A549 (cell line): ENCODE measurements around the gene KCNK6. TPM values are rescaled to one million over a fixed set of nuclear protein-coding genes. Genes with fewer than 3 reads are reported as not detected.

Experiments used
- ATAC-seq, 2 experiments: fragments of 200-7000 bp in 1 of 2; fragments of >200 bp in 1 of 2; cut with Nextera tagmentation in 1 of 2; cut with Tn5 transposase in 1 of 2; 3 replicates each; pipeline versions ENCODE4 v1.8.0 to v1.9.1; 2018 to 2020; ENCODE audit warnings: mild to moderate bottlenecking in 1 of 2, moderate library complexity in 1 of 2
- CTCF ChIA-PET: fragments of 300-600 bp; sonication (Branson Sonifier 250); formaldehyde crosslinking; extraction: SDS; loops from one replicate; lab custom pipeline; 2021; ENCODE audit warnings: antibody characterized with exemption, inconsistent platforms; lab: Yijun Ruan, JAX
- POLR2A ChIA-PET: fragments of 350-600 bp; formaldehyde crosslinking; extraction: SDS; loops from one replicate; lab custom pipeline; 2021; ENCODE audit warnings: antibody characterized with exemption, inconsistent platforms; lab: Yijun Ruan, JAX
- DNase-seq, 2 experiments: peaks; one replicate each; pipeline versions ENCODE4 v3.0.0 to v3.0.0-alpha.2; 2011 to 2016; ENCODE audit warnings: low read depth in 1 of 2, low spot score in 1 of 2
- FAIRE-seq: peaks from 2 replicates; lab custom pipeline; 2011; peaks lifted over from hg19 to GRCh38; lab: Jason Lieb, UNC
- H3K27ac ChIP-seq, 2 experiments: fragments of >200 bp; sonication (Bioruptor Twin); formaldehyde crosslinking; 3 replicates each; pipeline ENCODE4 v1.5.1; 2016 to 2017
- H3K4me1 ChIP-seq: fragments of >200 bp; sonication (Bioruptor Twin); formaldehyde crosslinking; 3 replicates; pipeline ENCODE4 v1.6.1; 2016
- H3K4me2 ChIP-seq: fragments of >200 bp; sonication (Bioruptor Twin); formaldehyde crosslinking; 3 replicates; pipeline ENCODE4 v1.6.1; 2016
- H3K4me3 ChIP-seq: fragments of >200 bp; sonication (Bioruptor Twin); formaldehyde crosslinking; 3 replicates; pipeline ENCODE4 v1.5.1; 2016
- H3K9me3 ChIP-seq: fragments of >200 bp; sonication (Bioruptor Twin); formaldehyde crosslinking; 3 replicates; pipeline ENCODE4 v1.6.1; 2016
- EHF ChIP-seq: fragments of 250-450 bp; sonication (Bioruptor Pico); IDR thresholded peaks from 2 replicates; pipeline ENCODE4 v1.5.0; 2020; ENCODE audit warnings: mild to moderate bottlenecking
- EP300 ChIP-seq, 2 experiments: fragments of >200 bp; sonication (Bioruptor Twin); formaldehyde crosslinking; IDR thresholded peaks; 2 replicates in 1 of 2; 3 replicates in 1 of 2; pipeline ENCODE4 v1.6.1; 2016 to 2017
- ESRRA ChIP-seq: fragments of 150-350 bp; IDR thresholded peaks from 2 replicates; pipeline ENCODE4 v1.6.1; 2014; ENCODE audit warnings: mild to moderate bottlenecking, low read length, borderline replicate concordance
- FOXS1 ChIP-seq: fragments of 250-450 bp; sonication (Bioruptor Pico); IDR thresholded peaks from 2 replicates; pipeline ENCODE4 v1.5.0; 2020; ENCODE audit warnings: mild to moderate bottlenecking, moderate library complexity
- HES2 ChIP-seq: fragments of >200 bp; sonication (Bioruptor Twin); formaldehyde crosslinking; IDR thresholded peaks from 2 replicates; pipeline ENCODE4 v1.6.1; 2016
- JUN ChIP-seq, 2 experiments: fragments of >200 bp; sonication (Bioruptor Twin); formaldehyde crosslinking; IDR thresholded peaks; 2 replicates in 1 of 2; 3 replicates in 1 of 2; pipeline ENCODE4 v1.6.1; 2016 to 2017
- JUNB ChIP-seq: fragments of >200 bp; sonication (Bioruptor Twin); formaldehyde crosslinking; IDR thresholded peaks from 2 replicates; pipeline ENCODE4 v1.6.1; 2016
- KDM1A ChIP-seq: fragments of 200-600 bp; sonication (generic); IDR thresholded peaks from 2 replicates; pipeline ENCODE4 v1.6.1; 2016; ENCODE audit warnings: low read depth, mild to moderate bottlenecking
- MAX ChIP-seq: IDR thresholded peaks from 2 replicates; pipeline ENCODE4 v1.6.1; 2012
- MAZ ChIP-seq: fragments of 150-350 bp; IDR thresholded peaks from 2 replicates; pipeline ENCODE4 v1.6.1; 2014; ENCODE audit warnings: antibody characterized with exemption, low read depth, low read length, borderline replicate concordance
- MYC ChIP-seq: IDR thresholded peaks from 2 replicates; pipeline ENCODE4 v1.6.1; 2012; ENCODE audit warnings: mild to moderate bottlenecking, inconsistent platforms, low read length, improper control_type of control experiment, borderline replicate concordance
- NR3C1 ChIP-seq: fragments of >200 bp; sonication (Bioruptor Twin); formaldehyde crosslinking; IDR thresholded peaks from 3 replicates; pipeline ENCODE4 v1.6.1; 2017
- PBX3 ChIP-seq: IDR thresholded peaks from 2 replicates; pipeline ENCODE4 v1.6.1; 2012
- PHF8 ChIP-seq: fragments of 200-600 bp; sonication (generic); IDR thresholded peaks from 2 replicates; pipeline ENCODE4 v1.6.1; 2016; ENCODE audit warnings: low read depth, mild to moderate bottlenecking, antibody characterized with exemption, moderate library complexity, borderline replicate concordance
- RAD21 ChIP-seq, 2 experiments: fragments of >200 bp in 1 of 2; sonication (Bioruptor Twin) in 1 of 2; formaldehyde crosslinking in 1 of 2; IDR thresholded peaks in 1 of 2; conservative IDR thresholded peaks in 1 of 2; 2 replicates in 1 of 2; 3 replicates in 1 of 2; pipeline ENCODE4 v1.6.1; 2012 to 2018; ENCODE audit warnings: inconsistent platforms in 1 of 2
- REST ChIP-seq: fragments of 200-600 bp; sonication (generic); IDR thresholded peaks from 2 replicates; pipeline ENCODE4 v1.6.1; 2016; ENCODE audit warnings: antibody characterized with exemption, mild to moderate bottlenecking, moderate library complexity
- RNF2 ChIP-seq: fragments of 200-600 bp; sonication (generic); IDR thresholded peaks from 2 replicates; pipeline ENCODE4 v1.6.1; 2016; ENCODE audit warnings: low read depth, mild to moderate bottlenecking, antibody characterized with exemption, moderate library complexity, borderline replicate concordance
- SMC3 ChIP-seq: fragments of >200 bp; sonication (Bioruptor Twin); formaldehyde crosslinking; IDR thresholded peaks from 3 replicates; pipeline ENCODE4 v1.6.1; 2018; ENCODE audit warnings: inconsistent platforms
- SREBF2 ChIP-seq: fragments of 450-650 bp; IDR thresholded peaks from 2 replicates; pipeline ENCODE4 v1.6.1; 2014; ENCODE audit warnings: mild to moderate bottlenecking, moderate library complexity
- TP53 ChIP-seq: fragments of 250-450 bp; sonication (Bioruptor Pico); IDR thresholded peaks from 2 replicates; pipeline ENCODE4 v1.5.0; 2021; ENCODE audit warnings: mild to moderate bottlenecking, moderate library complexity
- ZC3H11A ChIP-seq: fragments of 450-650 bp; IDR thresholded peaks from 2 replicates; pipeline ENCODE4 v1.6.1; 2014; ENCODE audit warnings: antibody characterized with exemption, mild to moderate bottlenecking
- ZFP36 ChIP-seq: fragments of 450-650 bp; IDR thresholded peaks from 2 replicates; pipeline ENCODE4 v1.6.1; 2014; ENCODE audit warnings: borderline replicate concordance; ENCODE audit not compliant: partially characterized antibody
- ZSCAN20 ChIP-seq: fragments of 250-450 bp; sonication (Bioruptor Pico); IDR thresholded peaks from 2 replicates; pipeline ENCODE4 v1.8.0; 2022; ENCODE audit warnings: mild to moderate bottlenecking, moderate library complexity
- WGBS: methylation state at CpG from one replicate; pipeline ENCODE4 v1.1.6; 2017; ENCODE audit errors: missing lambda C conversion rate; 5-methylcytosine and 5-hydroxymethylcytosine counted together
- polyA plus RNA-seq, 4 experiments: library from polyadenylated mRNA; depleted of rRNA in 3 of 4; stranded (reverse); fragments of >200 nt; fragmentation: RNase III in 1 of 4; extraction: RNeasy Plus Mini Kit Qiagen cat#74134 plus additional on column Dnase treatment in 1 of 4; gene quantifications; 2 replicates in 3 of 4; 3 replicates in 1 of 4; pipeline ENCODE4 v1.2.3, GENCODE V29; 2011 to 2017

Gene KCNK6
- polyA plus RNA-seq, 2 of the 4 experiments (the other 2 are of a cell fraction): 2.4 to 2.8 TPM

- Histone ChIP-seq H3K9me3 (no peaks in the 10 kb centered on the region), H3K4me3 (no peak overlapping the region), H3K4me2 (no peak overlapping the region), H3K4me1 (0 out of 3 replicates have a peak, but pooled peaks cover 3% of the 10 kb centered on the region), H3K27ac (no peak overlapping the region)
- FAIRE-seq (no peak), DNase-seq (no peak), ATAC-seq (no peak)
- POLR2A ChIA-PET: interaction anchor here (0.7 to 2.1 kb wide), 3 partner anchors 16 to 666 kb away, joined by 4 to 12 read pairs (median 5); partner anchors contain the start of genes SPINT2 and ZFP30
- TF ChIP-seq RAD21 (conservative IDR thresholded peaks at IDR 0.05 in 1 of 2, IDR thresholded peaks at IDR 0.05 in 1 of 2) (no peak), EHF (CRISPR knock-in tag) (no peak), RNF2 (no peak)
- CTCF ChIA-PET: interaction anchor here (0.7 to 20.5 kb wide), 10 partner anchors 10 to 94 kb away, joined by 3 to 1052 read pairs (median 6); partner anchors contain the start of genes C19orf33, CATSPERG, PPP1R14A and SPINT2
- 91% methylated on average over 3 of the region's 3 CpGs for WGBS
Observed at GRCh38 chr19:38320969-38321339, 1.3 kb downstream of the KCNK6 start.

- 0 out of 3 replicates have a peak, but pooled peaks cover 3% of the 10 kb centered on the region for H3K4me1 ChIP-seq
- FAIRE-seq: no peak
- CTCF ChIA-PET: interaction anchor here (0.7 to 20.5 kb wide), 8 partner anchors 13 to 419 kb away, joined by 3 to 1052 read pairs (median 6); partner anchors contain the start of genes C19orf33, CATSPERG, PPP1R14A and PSMD8
- no peak overlapping the region for H3K4me3 ChIP-seq
- POLR2A ChIA-PET: interaction anchor here (0.6 to 0.8 kb wide), 2 partner anchors 16 to 17 kb away, joined by 3 to 4 read pairs; no protein-coding TSS in a partner anchor
- no peaks in the 10 kb centered on the region for H3K9me3 ChIP-seq
- WGBS: 85% methylated on average over 11 of the region's 11 CpGs
- TF ChIP-seq ZSCAN20 (CRISPR knock-in tag) (no peak), ZFP36 (peak; percentile 37)
- DNase-seq: no peak
- no peak overlapping the region for H3K4me2 ChIP-seq
- no peak; a peak in 1 of 6 replicates for ATAC-seq
- H3K27ac ChIP-seq: no peak overlapping the region
Observed at GRCh38 chr19:38321646-38322196, 2.1 kb downstream of the KCNK6 start.

GRCh38 chr19:38323291-38323690, 3.6 kb downstream of the KCNK6 start:
- Histone ChIP-seq H3K4me3 (no peak overlapping the region), H3K27ac (no peak overlapping the region), H3K9me3 (no peaks in the 10 kb centered on the region), H3K4me2 (no peak overlapping the region), H3K4me1 (0 out of 3 replicates have a peak, but pooled peaks cover 3% of the 10 kb centered on the region)
- FAIRE-seq (no peak), ATAC-seq (no peak), DNase-seq (no peak)
- ChIA-PET POLR2A (no interaction called here), CTCF (interaction anchor here (2.0 to 20.5 kb wide), 4 partner anchors 11 to 421 kb away, joined by 6 to 1052 read pairs (median 48); partner anchors contain the start of genes CATSPERG and PPP1R14A)
- WGBS: 70% methylated on average over 7 of the region's 7 CpGs
- TF ChIP-seq KDM1A (no peak), TP53 (no peak), ESRRA (no peak), EP300 (IDR thresholded peaks at IDR 0.05) (no peak), MAX (no peak), JUN (IDR thresholded peaks at IDR 0.05) (no peak), JUNB (no peak)

GRCh38 chr19:38324431-38324830, 4.8 kb downstream of the KCNK6 start:
- no peak for TF ChIP-seq RNF2
- TF ChIP-seq SREBF2: no peak
- no peak for TF ChIP-seq REST
- no peak for TF ChIP-seq RAD21 (conservative IDR thresholded peaks at IDR 0.05 in 1 of 2, IDR thresholded peaks at IDR 0.05 in 1 of 2)
- TF ChIP-seq KDM1A: no peak
- TF ChIP-seq PHF8: no peak
- no peak for TF ChIP-seq FOXS1 (CRISPR knock-in tag)
- TF ChIP-seq PBX3: no peak
- TF ChIP-seq MAZ: no peak
- no peak for TF ChIP-seq HES2
- TF ChIP-seq NR3C1: no peak
- TF ChIP-seq SMC3: no peak
- no peak for TF ChIP-seq MYC
- no peak for TF ChIP-seq ZC3H11A
- TF ChIP-seq TP53: no peak
- no peak for TF ChIP-seq ESRRA
- TF ChIP-seq EP300 (IDR thresholded peaks at IDR 0.05): no peak
- peak; percentile 13 for FAIRE-seq
- 75% methylated on average over 4 of the region's 4 CpGs for WGBS
- no peak for ATAC-seq
- CTCF ChIA-PET: interaction anchor here (4.3 to 20.5 kb wide), 2 partner anchors 11 to 79 kb away, joined by 28 to 1052 read pairs; partner anchors contain the start of genes CATSPERG and PPP1R14A
- Histone ChIP-seq H3K4me2 (no peak overlapping the region), H3K27ac (no peak overlapping the region), H3K4me3 (no peak overlapping the region), H3K4me1 (0 out of 3 replicates have a peak, but pooled peaks cover 3% of the 10 kb centered on the region), H3K9me3 (no peaks in the 10 kb centered on the region)
- DNase-seq: no peak
- POLR2A ChIA-PET: no interaction called here
